ENCODE results near the gene PRUNE2. TPM values are rescaled to one million over a fixed set of nuclear protein-coding genes. Genes with fewer than 3 reads are reported as not detected.
A peak's percentile ranks its signal among the peaks of the same experiment; 100 is the strongest.

PRUNE2 gene
- total RNA-seq, 2 experiments from 2014 or later = 0.23 to 0.42 TPM

- DNase-seq = no peak
- Mint-ChIP-seq H3K9me3 (no peaks in the 10 kb centered on the region), H3K36me3 (ENCODE audit: low read depth) (no peaks in the 10 kb centered on the region), H3K27ac (no peak overlapping the region), H3K4me1 (peaks cover 47% of the 10 kb centered on the region), H3K4me3 (no peak overlapping the region), H3K27me3 (no peaks in the 10 kb centered on the region)
- POLR2A ChIA-PET = no interaction called here
- CTCF ChIA-PET = no interaction called here
Observed at GRCh38 chr9:76655971-76656370, 249.9 kb downstream of the PRUNE2 start.

GRCh38 chr9:76655121-76655541 lies 250.8 kb downstream of the PRUNE2 start:
- CTCF ChIA-PET = no interaction called here
- Mint-ChIP-seq H3K4me3 (no peak overlapping the region), H3K36me3 (ENCODE audit: low read depth) (no peaks in the 10 kb centered on the region), H3K27me3 (no peaks in the 10 kb centered on the region), H3K4me1 (peaks cover 54% of the 10 kb centered on the region), H3K27ac (peak overlapping the region; percentile 65), H3K9me3 (no peaks in the 10 kb centered on the region)
- DNase-seq = no peak
- POLR2A ChIA-PET = no interaction called here

GRCh38 chr9:76654575-76654974 lies 251.3 kb downstream of the PRUNE2 start:
- POLR2A ChIA-PET = no interaction called here
- no peaks in the 10 kb centered on the region for H3K27me3 Mint-ChIP-seq
- peaks cover 54% of the 10 kb centered on the region for H3K4me1 Mint-ChIP-seq
- H3K4me3 Mint-ChIP-seq = no peak overlapping the region
- H3K36me3 Mint-ChIP-seq (ENCODE audit: low read depth) = no peaks in the 10 kb centered on the region
- no peak for DNase-seq
- no peaks in the 10 kb centered on the region for H3K9me3 Mint-ChIP-seq
- no peak overlapping the region for H3K27ac Mint-ChIP-seq
- CTCF ChIA-PET = no interaction called here

GRCh38 chr9:76654051-76654461 lies 251.9 kb downstream of the PRUNE2 start:
- POLR2A ChIA-PET = no interaction called here
- Mint-ChIP-seq H3K9me3 (no peaks in the 10 kb centered on the region), H3K4me3 (no peak overlapping the region), H3K27ac (no peak overlapping the region), H3K36me3 (ENCODE audit: low read depth) (no peaks in the 10 kb centered on the region), H3K27me3 (no peaks in the 10 kb centered on the region), H3K4me1 (peaks cover 54% of the 10 kb centered on the region)
- DNase-seq = no peak
- CTCF ChIA-PET = no interaction called here

- H3K9me3 Mint-ChIP-seq = no peaks in the 10 kb centered on the region
- no peak overlapping the region for H3K4me3 Mint-ChIP-seq
- peaks cover 46% of the 10 kb centered on the region for H3K4me1 Mint-ChIP-seq
- H3K27ac Mint-ChIP-seq = no peak overlapping the region
- no peaks in the 10 kb centered on the region for H3K27me3 Mint-ChIP-seq
- no peak for DNase-seq
- ChIA-PET POLR2A (no interaction called here), CTCF (interaction anchor here (0.5 kb wide), 1 partner anchor 287 kb away, joined by 3 read pairs; no protein-coding TSS in a partner anchor)
- no peaks in the 10 kb centered on the region for H3K36me3 Mint-ChIP-seq (ENCODE audit: low read depth)
Observed at GRCh38 chr9:76652894-76653293, 253.0 kb downstream of the PRUNE2 start.

- peak overlapping the region; percentile 71 for H3K4me3 Mint-ChIP-seq
- H3K27me3 Mint-ChIP-seq = peaks cover 1% of the 10 kb centered on the region
- H3K4me1 Mint-ChIP-seq = peaks cover 36% of the 10 kb centered on the region
- DNase-seq = no peak
- POLR2A ChIA-PET = no interaction called here
- H3K9me3 Mint-ChIP-seq = no peaks in the 10 kb centered on the region
- CTCF ChIA-PET = interaction anchor here (0.6 to 2.4 kb wide), 9 partner anchors 7 to 304 kb away, joined by 3 to 8 read pairs (median 3); partner anchors contain the start of gene RFK
- peak overlapping the region; percentile 85 for H3K27ac Mint-ChIP-seq
- H3K36me3 Mint-ChIP-seq (ENCODE audit: low read depth) = no peaks in the 10 kb centered on the region
Observed at GRCh38 chr9:76651119-76651705, 254.7 kb downstream of the PRUNE2 start.

GRCh38 chr9:76650692-76651091 lies 255.2 kb downstream of the PRUNE2 start:
- peaks cover 4% of the 10 kb centered on the region for H3K27me3 Mint-ChIP-seq
- CTCF ChIA-PET = interaction anchor here (1.0 to 2.4 kb wide), 4 partner anchors 8 to 256 kb away, joined by 3 to 8 read pairs (median 4); partner anchors contain the start of gene RFK
- H3K4me1 Mint-ChIP-seq = peaks cover 35% of the 10 kb centered on the region
- H3K4me3 Mint-ChIP-seq = peak overlapping the region; percentile 71
- POLR2A ChIA-PET = no interaction called here
- DNase-seq = no peak
- H3K9me3 Mint-ChIP-seq = no peaks in the 10 kb centered on the region
- no peaks in the 10 kb centered on the region for H3K36me3 Mint-ChIP-seq (ENCODE audit: low read depth)
- H3K27ac Mint-ChIP-seq = peak overlapping the region; percentile 85

GRCh38 chr9:76649894-76650293 lies 256.0 kb downstream of the PRUNE2 start:
- Mint-ChIP-seq H3K36me3 (ENCODE audit: low read depth) (no peaks in the 10 kb centered on the region), H3K27me3 (peaks cover 4% of the 10 kb centered on the region), H3K4me3 (no peak overlapping the region), H3K9me3 (no peaks in the 10 kb centered on the region), H3K27ac (no peak overlapping the region), H3K4me1 (peaks cover 28% of the 10 kb centered on the region)
- POLR2A ChIA-PET = no interaction called here
- CTCF ChIA-PET = interaction anchor here (0.6 to 2.4 kb wide), 5 partner anchors 9 to 312 kb away, joined by 3 to 8 read pairs (median 4); partner anchors contain the start of gene RFK
- no peak for DNase-seq

GRCh38 chr9:76646249-76646648 lies 259.7 kb downstream of the PRUNE2 start:
- H3K4me3 Mint-ChIP-seq = no peak overlapping the region
- H3K36me3 Mint-ChIP-seq (ENCODE audit: low read depth) = no peaks in the 10 kb centered on the region
- no peak overlapping the region for H3K27ac Mint-ChIP-seq
- no peaks in the 10 kb centered on the region for H3K9me3 Mint-ChIP-seq
- H3K4me1 Mint-ChIP-seq = peaks cover 10% of the 10 kb centered on the region
- POLR2A ChIA-PET = no interaction called here
- DNase-seq = no peak
- CTCF ChIA-PET = interaction anchor here (0.7 to 1.3 kb wide), 2 partner anchors 12 to 66 kb away, joined by 3 to 5 read pairs; no protein-coding TSS in a partner anchor
- peaks cover 4% of the 10 kb centered on the region for H3K27me3 Mint-ChIP-seq

- ChIA-PET POLR2A (no interaction called here), CTCF (interaction anchor here (1.0 to 1.8 kb wide), 2 partner anchors 12 to 111 kb away, joined by 3 to 5 read pairs; no protein-coding TSS in a partner anchor)
- Mint-ChIP-seq H3K9me3 (no peaks in the 10 kb centered on the region), H3K4me1 (no peaks in the 10 kb centered on the region), H3K4me3 (no peak overlapping the region), H3K27ac (no peak overlapping the region), H3K27me3 (peaks cover 4% of the 10 kb centered on the region), H3K36me3 (ENCODE audit: low read depth) (no peaks in the 10 kb centered on the region)
- no peak for DNase-seq
Observed at GRCh38 chr9:76644647-76645250, 261.2 kb downstream of the PRUNE2 start.

GRCh38 chr9:76644171-76644570 lies 261.7 kb downstream of the PRUNE2 start:
- Mint-ChIP-seq H3K4me1 (no peaks in the 10 kb centered on the region), H3K36me3 (ENCODE audit: low read depth) (no peaks in the 10 kb centered on the region), H3K27me3 (peaks cover 4% of the 10 kb centered on the region), H3K9me3 (no peaks in the 10 kb centered on the region), H3K27ac (no peak overlapping the region), H3K4me3 (no peak overlapping the region)
- no peak for DNase-seq
- ChIA-PET POLR2A (no interaction called here), CTCF (interaction anchor here (1.0 to 1.8 kb wide), 2 partner anchors 12 to 110 kb away, joined by 3 to 5 read pairs; no protein-coding TSS in a partner anchor)

GRCh38 chr9:76643399-76644117 lies 262.4 kb downstream of the PRUNE2 start:
- DNase-seq = no peak
- Mint-ChIP-seq H3K36me3 (ENCODE audit: low read depth) (no peaks in the 10 kb centered on the region), H3K27ac (no peak overlapping the region), H3K9me3 (no peaks in the 10 kb centered on the region), H3K4me1 (no peaks in the 10 kb centered on the region), H3K4me3 (no peak overlapping the region), H3K27me3 (peaks cover 4% of the 10 kb centered on the region)
- POLR2A ChIA-PET = no interaction called here
- CTCF ChIA-PET = interaction anchor here (0.6 to 1.2 kb wide), 5 partner anchors 14 to 610 kb away, joined by 3 to 6 read pairs (median 3); no protein-coding TSS in a partner anchor

GRCh38 chr9:76642701-76643209 lies 263.2 kb downstream of the PRUNE2 start:
- H3K9me3 Mint-ChIP-seq = no peaks in the 10 kb centered on the region
- DNase-seq = no peak
- H3K36me3 Mint-ChIP-seq (ENCODE audit: low read depth) = no peaks in the 10 kb centered on the region
- ChIA-PET CTCF (interaction anchor here (0.6 to 1.4 kb wide), 6 partner anchors 13 to 611 kb away, joined by 3 to 6 read pairs (median 3); no protein-coding TSS in a partner anchor), POLR2A (no interaction called here)
- H3K27me3 Mint-ChIP-seq = peaks cover 4% of the 10 kb centered on the region
- H3K27ac Mint-ChIP-seq = no peak overlapping the region
- H3K4me1 Mint-ChIP-seq = peaks cover 4% of the 10 kb centered on the region
- no peak overlapping the region for H3K4me3 Mint-ChIP-seq

Measured in activated CD4-positive, alpha-beta T cell treated with anti-CD3 and anti-CD28 coated beads, Interleukin-2, amount 10 ng/mL, durations not matched to agents 7 days and 5 days (primary cell).